Colonic mucosa (tissue), 4 donors: ENCODE results near the gene SRXN1. TPM values are rescaled to one million over a fixed set of nuclear protein-coding genes. Genes with fewer than 3 reads are reported as not detected.

Experiments
- DNase-seq: peaks from one replicate; pipeline ENCODE4 v3.0.0-alpha.2; 2020
- H3K27ac ChIP-seq: fragments of 200-600 bp; one replicate; pipeline ENCODE4 v1.8.0; 2021
- H3K27me3 ChIP-seq: fragments of 200-600 bp; one replicate; pipeline ENCODE4 v1.8.0; 2021
- H3K36me3 ChIP-seq: fragments of 200-600 bp; one replicate; pipeline ENCODE4 v1.8.0; 2021
- H3K4me1 ChIP-seq: fragments of 200-600 bp; one replicate; pipeline ENCODE4 v1.8.0; 2021; ENCODE audit warnings: mild to moderate bottlenecking
- H3K4me3 ChIP-seq: fragments of 200-600 bp; one replicate; pipeline ENCODE4 v1.8.0; 2021
- H3K9ac ChIP-seq, 2 donors: one replicate each; pipeline ENCODE4 v1.7.0; 2013; ENCODE audit warnings: control low read depth in 2 of 2, low read depth in 2 of 2, low read length in 2 of 2
- H3K9me3 ChIP-seq: fragments of 200-600 bp; one replicate; pipeline ENCODE4 v1.8.0; 2021
- CTCF ChIP-seq: fragments of 200-600 bp; IDR thresholded peaks from one replicate; pipeline ENCODE4 v1.8.0; 2022; ENCODE audit warnings: antibody characterized with exemption, mild to moderate bottlenecking
- intact Hi-C: fragments of 100-400 bp; cut with DNase I; formaldehyde crosslinking; loops from one replicate; pipeline ENCODE4 v1.14.1; 2022
- total RNA-seq, 2 donors: library from RNA; stranded (reverse); fragmentation: NEBNext Ultra II Directional in 1 of 2; extraction: Animal tissue kit (Norgen Biotek cat#: 25700) in 1 of 2; gene quantifications; one replicate each; pipeline ENCODE4 v1.2.1, GENCODE V29; 2021
- donor health status: healthy.
- donor health status: DM: no; HTN: no; CAD: no.
- donor health status: DM: no; HTN: no; CAD: no.

The SRXN1 gene
- total RNA-seq, 2 donors from 2014 or later = 20.8 to 25.3 TPM

GRCh38 chr20:597560-597959, 55.4 kb downstream of the SRXN1 start:
- TF ChIP-seq CTCF = no peak
- H3K4me1 ChIP-seq = no peaks in the 10 kb centered on the region
- DNase-seq = no peak
- no peak overlapping the region for H3K9ac ChIP-seq
- H3K9me3 ChIP-seq = no peaks in the 10 kb centered on the region
- H3K4me3 ChIP-seq = no peak overlapping the region
- intact Hi-C loops = no loop called here
- H3K27me3 ChIP-seq = no peaks in the 10 kb centered on the region
- H3K27ac ChIP-seq = no peak overlapping the region
- no peaks in the 10 kb centered on the region for H3K36me3 ChIP-seq

Other genes with a start within 250 kb of the SRXN1 start
- gene RBCK1, start 244.9 kb downstream of the SRXN1 start, total RNA-seq = 100 to 1,000 TPM; 134 to 169 TPM
- 10 to 100 TPM; 25.4 to 31.9 TPM for gene TBC1D20, start 190.7 kb downstream of the SRXN1 start, total RNA-seq
- gene CSNK2A1, start 109.4 kb downstream of the SRXN1 start, total RNA-seq = 100 to 1,000 TPM; 107 to 144 TPM
- under 1 TPM; 0.16 to 0.22 TPM for gene TCF15, start 42.9 kb downstream of the SRXN1 start, total RNA-seq
- gene SCRT2, start 22.6 kb upstream of the SRXN1 start, total RNA-seq = not detected
- gene SLC52A3, start 115.3 kb upstream of the SRXN1 start, total RNA-seq = 10 to 100 TPM; 15.6 to 19.7 TPM
- 10 to 100 TPM; 13.0 to 19.7 TPM for gene FAM110A, start 180.5 kb upstream of the SRXN1 start, total RNA-seq